LNCaP clone FGC (cell line): ENCODE results near the gene CHST3.

ENCODE experiments used
- DNase-seq: peaks from one replicate; pipeline ENCODE4 v3.0.0-alpha.2; 2011; ENCODE audit warnings: low read depth
- H3K4me3 ChIP-seq: 2 replicates; pipeline ENCODE4 v1.5.1; 2011; ENCODE audit warnings: mild to moderate bottlenecking, low read depth, low read length, control low read depth
- CTCF ChIP-seq: IDR thresholded peaks from 2 replicates; pipeline ENCODE4 v1.5.1; 2012; ENCODE audit warnings: mild to moderate bottlenecking; ENCODE audit not compliant: control insufficient read depth, insufficient read depth; ENCODE audit errors: extremely low read depth

The CHST3 gene

DNA sequence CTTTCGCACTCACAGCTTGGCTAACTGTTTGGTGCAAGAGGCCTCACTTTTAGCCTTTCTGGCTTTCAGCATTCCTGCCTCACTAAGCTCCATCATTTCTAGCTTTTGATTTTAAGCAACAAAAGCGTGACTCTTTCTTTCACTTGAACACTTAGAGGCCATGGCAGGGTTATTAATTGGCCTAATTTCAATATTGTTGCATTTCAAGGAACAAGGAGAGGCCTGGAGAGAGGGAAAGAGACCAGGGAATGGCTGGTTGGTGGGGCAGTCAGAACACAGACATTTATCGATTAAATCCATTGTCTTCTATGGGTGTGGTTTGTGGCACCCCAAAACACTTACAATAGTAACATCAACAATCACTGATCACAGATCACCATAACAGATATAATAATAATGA, 31.3 kb downstream of the CHST3 start:
- no peak overlapping the region for H3K4me3 ChIP-seq
- no peak for TF ChIP-seq CTCF
- DNase-seq = no peak

DNA sequence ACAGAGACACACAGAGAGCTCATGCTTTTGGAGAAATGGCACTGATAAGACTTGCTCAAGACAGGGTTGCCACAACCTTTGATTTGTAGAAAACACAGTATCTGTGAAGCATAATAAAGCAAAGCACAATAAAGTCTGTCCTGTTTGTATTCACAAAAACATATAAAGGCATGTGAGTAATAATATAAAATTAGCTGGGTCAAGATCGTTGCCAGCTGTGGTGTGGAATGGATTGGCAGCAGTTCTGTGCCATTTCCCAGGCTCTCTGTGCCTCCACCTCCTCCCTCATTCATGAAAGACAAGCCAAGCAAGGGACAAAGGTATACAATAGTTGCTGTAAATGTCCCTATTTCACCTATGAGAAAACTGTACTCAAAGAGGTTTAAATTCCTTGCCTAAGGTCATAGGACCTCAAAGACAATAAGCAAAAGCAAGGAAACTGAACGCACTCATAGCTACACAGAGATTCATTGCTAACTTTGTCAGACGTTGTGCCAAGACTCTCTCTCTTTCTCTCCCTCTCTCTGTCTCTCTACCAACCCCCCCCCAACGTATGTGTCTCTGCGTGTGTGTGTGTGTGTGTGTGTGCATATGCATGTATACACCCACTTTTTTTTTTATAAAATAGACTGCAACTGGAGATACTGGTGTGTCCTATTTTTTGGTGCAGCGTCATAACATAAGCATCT, 31.8 kb downstream of the CHST3 start:
- TF ChIP-seq CTCF = no peak
- no peak for DNase-seq
- H3K4me3 ChIP-seq = no peak overlapping the region

DNA sequence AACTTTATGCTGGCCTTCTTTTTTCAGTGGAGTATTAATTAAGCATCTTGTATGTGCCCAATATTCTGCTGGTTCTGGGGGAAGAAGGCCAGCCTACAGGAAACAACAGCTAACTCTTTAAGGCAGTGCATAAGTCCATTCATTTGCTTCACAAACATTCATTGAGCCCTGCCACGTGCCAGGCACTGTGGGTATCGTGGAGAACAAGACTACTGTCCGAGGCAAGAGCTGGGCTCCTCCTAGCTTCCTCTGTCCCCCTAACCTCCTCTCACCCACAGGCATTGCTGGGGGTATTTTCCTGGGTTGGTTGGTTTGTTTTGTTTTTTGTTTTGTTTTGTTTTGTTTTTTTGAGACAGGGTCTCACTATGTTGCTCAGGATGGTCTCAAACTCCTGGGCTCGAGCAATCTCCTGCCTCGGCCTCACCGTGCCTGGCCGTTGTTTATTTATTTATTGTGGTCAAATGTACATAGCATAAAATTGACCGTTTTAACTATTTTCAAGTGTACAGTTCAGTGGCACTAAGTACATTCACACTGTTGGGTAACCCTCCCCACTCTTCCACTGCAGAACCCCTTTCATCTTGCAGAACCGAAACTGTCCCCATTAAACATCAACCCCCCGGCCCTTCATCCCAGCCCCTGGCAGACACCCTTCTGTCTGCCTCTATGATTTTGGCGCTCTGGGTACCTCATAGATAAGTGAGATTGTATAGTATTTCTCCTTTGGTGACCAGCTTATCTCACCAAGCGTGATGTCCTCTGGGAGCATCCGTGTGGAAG, 32.6 kb downstream of the CHST3 start:
- DNase-seq = no peak
- H3K4me3 ChIP-seq = no peak overlapping the region
- no peak for TF ChIP-seq CTCF

DNA sequence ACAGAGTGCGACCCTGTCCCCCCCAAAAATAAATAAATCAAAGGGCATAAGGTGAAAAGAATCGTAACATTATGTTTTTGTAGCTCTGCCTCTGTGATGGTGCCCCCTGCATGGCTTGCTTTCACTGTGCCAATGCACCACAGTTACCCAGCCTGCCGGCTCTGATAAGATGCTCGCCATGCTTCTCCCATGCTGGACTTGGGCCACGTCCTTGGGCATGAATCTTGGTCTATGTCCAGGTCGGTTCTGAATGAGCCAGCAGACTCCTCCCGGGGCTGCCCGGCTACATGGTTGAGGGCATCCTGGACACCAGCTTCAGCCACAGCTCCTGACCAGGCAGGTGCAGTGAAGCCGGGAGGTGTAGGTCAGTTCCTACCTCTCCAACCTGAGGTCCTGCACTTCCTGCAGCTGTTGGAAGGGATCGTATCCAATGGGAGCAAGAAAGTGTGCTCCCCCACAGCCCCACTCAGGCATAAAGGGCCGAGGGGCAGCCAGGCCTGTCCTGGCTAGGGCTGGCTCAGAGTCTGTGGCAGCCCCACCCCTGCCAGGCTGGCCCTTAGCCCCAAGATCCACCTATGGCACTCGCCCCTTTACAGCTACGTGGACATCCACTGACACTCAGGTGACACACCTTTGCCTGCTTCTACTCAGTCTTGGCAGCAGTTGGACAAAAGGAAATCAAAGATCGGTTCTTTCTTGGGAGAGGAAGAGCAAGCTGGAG, 34.1 kb downstream of the CHST3 start:
- DNase-seq = no peak
- H3K4me3 ChIP-seq = no peak overlapping the region
- no peak for TF ChIP-seq CTCF

DNA sequence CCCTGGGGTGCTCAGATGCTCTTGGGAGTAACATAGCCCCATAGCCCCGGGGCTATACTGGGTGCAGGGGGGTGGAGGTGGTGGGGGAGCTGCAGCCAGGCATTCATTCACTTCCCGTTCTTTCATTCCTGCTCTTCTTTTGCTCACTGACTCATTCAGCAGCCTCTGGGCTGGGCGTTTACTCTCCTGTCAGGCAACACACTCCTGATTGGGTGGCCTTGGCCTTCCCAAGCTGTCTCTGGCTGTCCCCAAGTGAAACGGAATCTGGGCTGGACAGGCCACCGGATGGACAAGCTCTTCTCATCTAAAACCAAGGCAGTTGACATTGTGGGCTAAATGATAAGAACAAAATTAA, 34.6 kb downstream of the CHST3 start:
- no peak for DNase-seq
- TF ChIP-seq CTCF = no peak
- H3K4me3 ChIP-seq = no peak overlapping the region

GRCh38 chr10:71999360-72000072, 35.3 kb downstream of the CHST3 start:
- no peak for TF ChIP-seq CTCF
- H3K4me3 ChIP-seq = no peak overlapping the region
- no peak for DNase-seq
